Prostate gland (tissue), 2 donors: ENCODE results near the gene SAV1. TPM values are rescaled to one million over a fixed set of nuclear protein-coding genes. Genes with fewer than 3 reads are reported as not detected.

Experiments
- DNase-seq: peaks from one replicate; pipeline ENCODE4 v3.0.0-alpha.2; 2019; ENCODE audit warnings: low spot score
- H3K27ac ChIP-seq, 2 donors: fragments of 200-600 bp; sonication (generic); 2 replicates each; pipeline ENCODE4 v1.5.1; 2017 to 2019
- H3K27me3 ChIP-seq: fragments of 200-600 bp; sonication (generic); replicated peaks from 2 replicates; pipeline ENCODE4 v1.5.1; 2019; ENCODE audit not compliant: insufficient read depth
- H3K36me3 ChIP-seq, 2 donors: fragments of 200-600 bp; sonication (generic); 1 replicate in 1 of 2; 2 replicates in 1 of 2; pipeline versions ENCODE4 v1.5.1 to v1.8.1; 2017 to 2019
- H3K4me1 ChIP-seq: fragments of 200-600 bp; sonication (generic); replicated peaks from 2 replicates; pipeline ENCODE4 v1.5.1; 2019
- H3K4me3 ChIP-seq, 2 donors: fragments of 200-600 bp; sonication (generic); 2 replicates each; pipeline ENCODE4 v1.5.1; 2017 to 2019
- H3K9me3 ChIP-seq: fragments of 200-600 bp; sonication (generic); 2 replicates; pipeline ENCODE4 v1.5.1; 2017
- CTCF ChIP-seq, 4 experiments: fragments of 200-600 bp in 2 of 4; fragments of 450-650 bp in 2 of 4; sonication (generic) in 2 of 4; IDR thresholded peaks; 1 replicate in 3 of 4; 2 replicates in 1 of 4; pipeline ENCODE4 v1.5.1; 2016 to 2019; ENCODE audit warnings: antibody characterized with exemption in 4 of 4, mild to moderate bottlenecking in 2 of 4, moderate library complexity in 2 of 4
- POLR2A ChIP-seq: fragments of 450-650 bp; IDR thresholded peaks from one replicate; pipeline ENCODE4 v1.6.1; 2016; ENCODE audit warnings: antibody characterized with exemption, mild to moderate bottlenecking
- POLR2AphosphoS5 ChIP-seq: sonication (generic); formaldehyde crosslinking; IDR thresholded peaks from one replicate; pipeline ENCODE4 v1.6.1; 2017; ENCODE audit warnings: antibody characterized with exemption
- WGBS: methylation state at CpG from one replicate; pipeline ENCODE4 v1.1.5; 2018; 5-methylcytosine and 5-hydroxymethylcytosine counted together
- intact Hi-C: fragments of 100-400 bp; cut with DNase I; formaldehyde crosslinking; loops from one replicate; pipeline ENCODE4 v1.14.2; 2022
- total RNA-seq, 2 donors: library from RNA; depleted of rRNA; stranded (reverse); fragments of >200 nt; gene quantifications; one replicate each; pipeline ENCODE4 v1.1.0, GENCODE V29; 2016

SAV1 gene
- total RNA-seq, 2 donors from 2014 or later: 29.4 to 105 TPM

GRCh38 chr14:50600849-50601248 is 67.3 kb downstream of the SAV1 start:
- Histone ChIP-seq H3K27me3 (no peaks in the 10 kb centered on the region), H3K36me3 (no peaks in the 10 kb centered on the region), H3K27ac (no peak overlapping the region), H3K4me1 (no peaks in the 10 kb centered on the region), H3K9me3 (no peaks in the 10 kb centered on the region), H3K4me3 (no peak overlapping the region)
- intact Hi-C loops: loop anchor here (5.0 kb wide), 1 partner anchor 176 kb away; no protein-coding TSS in a partner anchor
- WGBS: 57% methylated on average over 5 of the region's 5 CpGs
- DNase-seq: peak; percentile 23
- no peak for TF ChIP-seq POLR2A
- no peak for TF ChIP-seq CTCF (IDR thresholded peaks at IDR 0.05)
- TF ChIP-seq POLR2AphosphoS5: no peak

- no peaks in the 10 kb centered on the region for H3K4me1 ChIP-seq
- H3K9me3 ChIP-seq: no peaks in the 10 kb centered on the region
- peak overlapping the region in 1 of 2 donors; percentile 2 for H3K27ac ChIP-seq
- no peaks in the 10 kb centered on the region for H3K27me3 ChIP-seq
- no peak overlapping the region for H3K4me3 ChIP-seq
- TF ChIP-seq CTCF (IDR thresholded peaks at IDR 0.05) (peak in 3 of 4 experiments; percentile 49 to 76 (median 67)), POLR2AphosphoS5 (peak; percentile 44), POLR2A (no peak)
- DNase-seq: no peak
- H3K36me3 ChIP-seq: no peaks in the 10 kb centered on the region
- intact Hi-C loops: loop anchor here (5.0 kb wide), 1 partner anchor 177 kb away; no protein-coding TSS in a partner anchor
- WGBS: 23% methylated on average over 4 of the region's 4 CpGs
Measured at GRCh38 chr14:50599700-50600444, 68.2 kb downstream of the SAV1 start.

DNA sequence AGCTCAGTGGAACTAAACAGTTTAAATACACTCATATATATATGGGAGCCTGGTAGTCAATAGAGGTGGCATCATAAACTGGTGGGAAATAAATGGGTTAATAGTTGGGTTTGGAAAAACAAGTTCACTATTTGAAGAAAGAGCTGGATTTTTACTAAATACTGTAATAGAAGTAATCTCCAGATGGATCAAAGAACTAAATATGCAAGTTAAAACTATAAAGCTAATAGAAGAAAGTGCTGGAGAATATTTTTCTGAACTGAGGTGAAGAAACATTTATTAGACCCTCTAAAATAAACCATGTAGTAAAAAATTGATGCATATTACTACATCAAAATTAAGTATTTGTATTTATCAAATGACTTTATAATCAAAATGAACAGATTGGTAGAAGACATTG is 69.3 kb downstream of the SAV1 start:
- Histone ChIP-seq H3K4me3 (no peak overlapping the region), H3K9me3 (no peaks in the 10 kb centered on the region), H3K27me3 (no peaks in the 10 kb centered on the region), H3K36me3 (no peaks in the 10 kb centered on the region), H3K4me1 (no peaks in the 10 kb centered on the region), H3K27ac (no peak overlapping the region)
- DNase-seq: no peak
- no peak for TF ChIP-seq POLR2A
- no peak for TF ChIP-seq CTCF (IDR thresholded peaks at IDR 0.05)
- TF ChIP-seq POLR2AphosphoS5: no peak
- intact Hi-C loops: no loop called here

DNA sequence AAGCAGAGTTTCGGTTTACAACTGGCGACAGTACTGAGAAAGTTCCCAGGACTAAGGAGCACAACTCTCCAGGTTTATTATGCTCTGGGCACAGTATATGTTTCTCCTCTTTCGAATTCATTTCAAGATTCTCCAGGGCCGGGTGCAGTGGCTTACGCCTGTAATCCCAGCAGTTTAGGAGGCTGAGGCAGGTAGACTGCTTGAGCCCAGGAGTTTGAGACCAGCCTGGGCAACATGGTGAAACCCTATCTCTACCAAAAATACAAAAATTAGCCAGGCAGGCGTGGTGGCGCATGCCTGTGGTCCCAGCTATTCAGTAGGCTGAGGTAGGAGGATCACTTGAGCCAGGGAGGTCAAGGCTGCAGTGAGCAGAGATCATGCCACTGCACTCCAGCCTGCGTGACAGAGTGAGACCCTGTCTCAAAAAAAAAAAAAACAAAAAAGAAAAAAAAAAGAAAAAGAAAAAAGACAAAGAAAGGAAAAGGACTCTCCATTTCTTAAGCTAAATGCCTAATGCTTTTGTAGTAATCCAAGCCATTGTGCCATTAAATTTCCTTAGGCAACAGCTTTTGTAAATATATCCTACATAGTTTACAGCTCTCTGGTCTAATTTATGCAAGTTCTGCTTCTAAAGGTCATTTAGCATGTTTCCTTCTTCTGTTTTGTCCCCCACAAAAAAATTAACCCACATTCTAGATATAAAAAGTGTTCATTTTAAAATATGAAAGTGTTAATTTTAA is 73.4 kb downstream of the SAV1 start:
- DNase-seq: no peak
- no peak overlapping the region for H3K27ac ChIP-seq
- no peaks in the 10 kb centered on the region for H3K36me3 ChIP-seq
- no peaks in the 10 kb centered on the region for H3K9me3 ChIP-seq
- no peaks in the 10 kb centered on the region for H3K27me3 ChIP-seq
- 93% methylated on average over 8 of the region's 8 CpGs for WGBS
- no peaks in the 10 kb centered on the region for H3K4me1 ChIP-seq
- H3K4me3 ChIP-seq: no peak overlapping the region
- intact Hi-C loops: no loop called here
- TF ChIP-seq CTCF (IDR thresholded peaks at IDR 0.05): no peak
- TF ChIP-seq POLR2A: no peak
- TF ChIP-seq POLR2AphosphoS5: no peak
